Suppressor macrophage (primary cell): ENCODE results near the gene ODAPH.
"Not testable (repeated sequence)": the region's sequence is repeated elsewhere in the genome, so short reads cannot be mapped to it uniquely, and the experiment has no call there.

Experiments used
- DNase-seq, 4 experiments: peaks; one replicate each; pipeline ENCODE4 v3.0.0-alpha.2; 2020 to 2022
- total RNA-seq, 17 experiments: gene quantifications; one replicate each; lab custom pipeline; 2026; ENCODE audit warnings: mixed read lengths in 6 of 17, inconsistent platforms in 3 of 17; lab: John Stamatoyannopoulos, UW

The ODAPH gene
- 0 to 0.99 (median 0) reads per million in 17 experiments for total RNA-seq

- DNase-seq = no peak
These were observed at the start of gene ODAPH for GRCh38 chr4:75555294-75556164. TSS of gene ODAPH (plus strand) at chr4:75556066. CDS start at chr4:75556083, 17 bp downstream.

- DNase-seq = not testable (repeated sequence)
These were observed 46.3 kb upstream of the ODAPH start for GRCh38 chr4:75509592-75509991.

- peak; percentile 7 to 40 (median 24) for DNase-seq
These were observed 44.0 kb upstream of the ODAPH start for GRCh38 chr4:75511841-75512240.

GRCh38 chr4:75512386-75513211, 43.3 kb upstream of the ODAPH start:
- DNase-seq = peak; percentile 41 to 62 (median 50)

- DNase-seq = peak; percentile 2 to 17 (median 6)
These were observed 42.2 kb upstream of the ODAPH start for GRCh38 chr4:75513526-75514130.

- peak; percentile 97 to 99 (median 98) for DNase-seq
These were observed 41.5 kb upstream of the ODAPH start, which contains the start of the genes RCHY1 and THAP6 for GRCh38 chr4:75514131-75514948. TSS of gene RCHY1 (minus strand) at chr4:75514403. CDS start at chr4:75514286, 117 bp downstream. TSS of gene THAP6 (plus strand) at chr4:75514473. CDS start at chr4:75515453, 980 bp downstream.

GRCh38 chr4:75514949-75515612, 40.8 kb upstream of the ODAPH start:
- peak in 2 of 4 experiments; percentile 10 to 18 for DNase-seq

GRCh38 chr4:75516144-75516543, 39.7 kb upstream of the ODAPH start:
- no peak for DNase-seq

GRCh38 chr4:75519452-75519851, 36.4 kb upstream of the ODAPH start:
- not testable (repeated sequence) for DNase-seq

- no peak for DNase-seq
These were observed 30.8 kb upstream of the ODAPH start for GRCh38 chr4:75525086-75525485.

GRCh38 chr4:75525910-75526309, 30.0 kb upstream of the ODAPH start:
- no peak for DNase-seq

GRCh38 chr4:75527482-75527881, 28.4 kb upstream of the ODAPH start:
- DNase-seq = no peak

- no peak for DNase-seq
These were observed 25.1 kb upstream of the ODAPH start for GRCh38 chr4:75530556-75531322.

GRCh38 chr4:75531536-75532143, 24.2 kb upstream of the ODAPH start:
- DNase-seq = not testable (repeated sequence)

GRCh38 chr4:75533339-75533887, 22.5 kb upstream of the ODAPH start:
- DNase-seq = not testable (repeated sequence)

- not testable (repeated sequence) for DNase-seq
These were observed 21.9 kb upstream of the ODAPH start for GRCh38 chr4:75533926-75534325.

- not testable (repeated sequence) for DNase-seq
These were observed 18.6 kb upstream of the ODAPH start for GRCh38 chr4:75537308-75537707.

GRCh38 chr4:75542824-75543223, 13.0 kb upstream of the ODAPH start:
- no peak for DNase-seq

GRCh38 chr4:75544220-75544619, 11.6 kb upstream of the ODAPH start:
- not testable (repeated sequence) for DNase-seq
